ENCODE data around the gene OSTN.

GRCh38 chr3:191210032-191210431 is 11.0 kb downstream of the OSTN start:
- TF ChIP-seq POLR2A (IDR thresholded peaks at IDR 0.05; ENCODE audit: low read length) (no peak), GATA1 (IDR thresholded peaks at IDR 0.05; ENCODE audit: low read depth, low read length) (no peak)
